ENCODE measurements around the gene MYO18A.
A peak's percentile ranks its signal among the peaks of the same experiment; 100 is the strongest.

MYO18A gene

DNA sequence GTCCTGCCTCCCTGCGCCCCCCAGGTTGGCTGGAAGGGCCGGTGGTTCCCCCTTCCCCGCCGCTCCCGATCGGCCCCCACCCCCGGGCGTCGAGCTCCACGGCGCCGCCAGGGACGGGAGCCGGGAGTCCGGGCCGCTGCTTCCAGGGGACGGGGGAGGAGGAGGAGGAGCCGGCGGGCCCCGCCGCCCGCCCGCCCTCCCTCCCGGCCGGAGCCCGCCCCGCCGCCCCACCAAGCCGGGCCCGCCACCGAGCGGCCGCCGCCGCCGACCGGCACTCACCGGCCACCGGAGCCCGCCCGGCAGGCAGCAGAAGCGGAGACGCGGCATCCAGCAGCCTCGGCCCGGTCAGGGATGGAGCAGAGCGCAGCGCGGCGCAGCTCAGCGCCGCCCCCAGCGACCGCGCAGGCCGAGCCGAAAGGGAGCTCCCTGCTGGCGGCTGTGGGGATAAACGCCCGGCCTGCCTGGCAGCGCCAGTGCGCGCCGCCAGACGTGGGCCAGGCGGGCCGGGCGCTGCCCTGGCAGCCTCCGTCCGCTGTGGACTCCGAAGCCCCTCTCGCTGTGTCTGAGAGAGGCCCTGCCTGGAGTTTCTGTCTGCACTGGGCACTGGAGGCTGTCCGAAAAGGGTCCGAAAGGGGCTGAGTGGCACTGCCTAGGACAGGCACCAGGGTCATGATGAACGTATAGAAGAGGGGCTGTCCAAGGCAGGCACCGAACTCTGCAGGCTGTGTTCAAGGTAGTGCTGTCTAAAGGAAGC is at the start of gene MYO18A (continued):
- TF ChIP-seq PRDM6 (tag by site-specific recombination; IDR thresholded peaks at IDR 0.05) = no peak
- TF ChIP-seq ZNF221 (tag by site-specific recombination; IDR thresholded peaks at IDR 0.05; ENCODE audit: borderline replicate concordance) = no peak
- TF ChIP-seq EGR2 (tag by site-specific recombination; IDR thresholded peaks at IDR 0.05; ENCODE audit: low read depth) = no peak
- TF ChIP-seq GLIS2 (tag by site-specific recombination; IDR thresholded peaks at IDR 0.05) = no peak
- TF ChIP-seq SALL2 (tag by site-specific recombination; IDR thresholded peaks at IDR 0.05; ENCODE audit: borderline replicate concordance) = no peak
- TF ChIP-seq ZNF202 (tag by site-specific recombination; IDR thresholded peaks at IDR 0.05; ENCODE audit: borderline replicate concordance) = no peak
- TF ChIP-seq TCF7L2 (IDR thresholded peaks at IDR 0.05; ENCODE audit: borderline replicate concordance, low read depth, low read length) = no peak
- TF ChIP-seq ZNF324 (tag by site-specific recombination; IDR thresholded peaks at IDR 0.05) = no peak
- TF ChIP-seq ZNF292 (tag by site-specific recombination; IDR thresholded peaks at IDR 0.05; ENCODE audit: borderline replicate concordance, low read depth) = no peak
- TF ChIP-seq OSR2 (tag by site-specific recombination; IDR thresholded peaks at IDR 0.05) = no peak
- peak; percentile 87 for TF ChIP-seq ZSCAN30 (tag by site-specific recombination; IDR thresholded peaks at IDR 0.05)
- TF ChIP-seq, protein P1, sequence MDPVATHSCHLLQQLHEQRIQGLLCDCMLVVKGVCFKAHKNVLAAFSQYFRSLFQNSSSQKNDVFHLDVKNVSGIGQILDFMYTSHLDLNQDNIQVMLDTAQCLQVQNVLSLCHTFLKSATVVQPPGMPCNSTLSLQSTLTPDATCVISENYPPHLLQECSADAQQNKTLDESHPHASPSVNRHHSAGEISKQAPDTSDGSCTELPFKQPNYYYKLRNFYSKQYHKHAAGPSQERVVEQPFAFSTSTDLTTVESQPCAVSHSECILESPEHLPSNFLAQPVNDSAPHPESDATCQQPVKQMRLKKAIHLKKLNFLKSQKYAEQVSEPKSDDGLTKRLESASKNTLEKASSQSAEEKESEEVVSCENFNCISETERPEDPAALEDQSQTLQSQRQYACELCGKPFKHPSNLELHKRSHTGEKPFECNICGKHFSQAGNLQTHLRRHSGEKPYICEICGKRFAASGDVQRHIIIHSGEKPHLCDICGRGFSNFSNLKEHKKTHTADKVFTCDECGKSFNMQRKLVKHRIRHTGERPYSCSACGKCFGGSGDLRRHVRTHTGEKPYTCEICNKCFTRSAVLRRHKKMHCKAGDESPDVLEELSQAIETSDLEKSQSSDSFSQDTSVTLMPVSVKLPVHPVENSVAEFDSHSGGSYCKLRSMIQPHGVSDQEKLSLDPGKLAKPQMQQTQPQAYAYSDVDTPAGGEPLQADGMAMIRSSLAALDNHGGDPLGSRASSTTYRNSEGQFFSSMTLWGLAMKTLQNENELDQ (tag by site-specific recombination; IDR thresholded peaks at IDR 0.05; ENCODE audit: low read depth) = no peak
- TF ChIP-seq, protein P2, sequence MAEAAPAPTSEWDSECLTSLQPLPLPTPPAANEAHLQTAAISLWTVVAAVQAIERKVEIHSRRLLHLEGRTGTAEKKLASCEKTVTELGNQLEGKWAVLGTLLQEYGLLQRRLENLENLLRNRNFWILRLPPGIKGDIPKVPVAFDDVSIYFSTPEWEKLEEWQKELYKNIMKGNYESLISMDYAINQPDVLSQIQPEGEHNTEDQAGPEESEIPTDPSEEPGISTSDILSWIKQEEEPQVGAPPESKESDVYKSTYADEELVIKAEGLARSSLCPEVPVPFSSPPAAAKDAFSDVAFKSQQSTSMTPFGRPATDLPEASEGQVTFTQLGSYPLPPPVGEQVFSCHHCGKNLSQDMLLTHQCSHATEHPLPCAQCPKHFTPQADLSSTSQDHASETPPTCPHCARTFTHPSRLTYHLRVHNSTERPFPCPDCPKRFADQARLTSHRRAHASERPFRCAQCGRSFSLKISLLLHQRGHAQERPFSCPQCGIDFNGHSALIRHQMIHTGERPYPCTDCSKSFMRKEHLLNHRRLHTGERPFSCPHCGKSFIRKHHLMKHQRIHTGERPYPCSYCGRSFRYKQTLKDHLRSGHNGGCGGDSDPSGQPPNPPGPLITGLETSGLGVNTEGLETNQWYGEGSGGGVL (tag by site-specific recombination; IDR thresholded peaks at IDR 0.05) = no peak
- TF ChIP-seq ZNF610 (tag by site-specific recombination; IDR thresholded peaks at IDR 0.05; ENCODE audit: borderline replicate concordance) = no peak
- TF ChIP-seq ZNF433 (tag by site-specific recombination; IDR thresholded peaks at IDR 0.05; ENCODE audit: low read depth) = no peak
- TF ChIP-seq, protein P3, sequence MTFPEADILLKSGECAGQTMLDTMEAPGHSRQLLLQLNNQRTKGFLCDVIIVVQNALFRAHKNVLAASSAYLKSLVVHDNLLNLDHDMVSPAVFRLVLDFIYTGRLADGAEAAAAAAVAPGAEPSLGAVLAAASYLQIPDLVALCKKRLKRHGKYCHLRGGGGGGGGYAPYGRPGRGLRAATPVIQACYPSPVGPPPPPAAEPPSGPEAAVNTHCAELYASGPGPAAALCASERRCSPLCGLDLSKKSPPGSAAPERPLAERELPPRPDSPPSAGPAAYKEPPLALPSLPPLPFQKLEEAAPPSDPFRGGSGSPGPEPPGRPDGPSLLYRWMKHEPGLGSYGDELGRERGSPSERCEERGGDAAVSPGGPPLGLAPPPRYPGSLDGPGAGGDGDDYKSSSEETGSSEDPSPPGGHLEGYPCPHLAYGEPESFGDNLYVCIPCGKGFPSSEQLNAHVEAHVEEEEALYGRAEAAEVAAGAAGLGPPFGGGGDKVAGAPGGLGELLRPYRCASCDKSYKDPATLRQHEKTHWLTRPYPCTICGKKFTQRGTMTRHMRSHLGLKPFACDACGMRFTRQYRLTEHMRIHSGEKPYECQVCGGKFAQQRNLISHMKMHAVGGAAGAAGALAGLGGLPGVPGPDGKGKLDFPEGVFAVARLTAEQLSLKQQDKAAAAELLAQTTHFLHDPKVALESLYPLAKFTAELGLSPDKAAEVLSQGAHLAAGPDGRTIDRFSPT (tag by site-specific recombination; IDR thresholded peaks at IDR 0.05) = peak; percentile 94
- TF ChIP-seq CTCF (tag by site-specific recombination; IDR thresholded peaks at IDR 0.05) = peak; percentile 92
- no peak for TF ChIP-seq ZNF701 (tag by site-specific recombination; IDR thresholded peaks at IDR 0.05)
- TF ChIP-seq ZNF341 (tag by site-specific recombination; IDR thresholded peaks at IDR 0.05; ENCODE audit: low read depth) = no peak
- TF ChIP-seq ZNF26 (tag by site-specific recombination; IDR thresholded peaks at IDR 0.05) = no peak
- peak; percentile 63 for TF ChIP-seq ZNF600 (tag by site-specific recombination; IDR thresholded peaks at IDR 0.05)
- peak; percentile 73 for TF ChIP-seq ZBTB8A (tag by site-specific recombination; IDR thresholded peaks at IDR 0.05)
- no peak for TF ChIP-seq KLF16 (tag by site-specific recombination; IDR thresholded peaks at IDR 0.05)
- TF ChIP-seq ZNF211 (tag by site-specific recombination; IDR thresholded peaks at IDR 0.05; ENCODE audit: low read depth) = no peak
- no peak for TF ChIP-seq ZNF664 (tag by site-specific recombination; IDR thresholded peaks at IDR 0.05)
- no peak for TF ChIP-seq ZNF658 (tag by site-specific recombination; IDR thresholded peaks at IDR 0.05)
- no peak for TF ChIP-seq ZNF510 (tag by site-specific recombination; IDR thresholded peaks at IDR 0.05; ENCODE audit: insufficient replicate concordance)
- TF ChIP-seq ZNF302 (tag by site-specific recombination; IDR thresholded peaks at IDR 0.05; ENCODE audit: low read depth) = no peak
- TF ChIP-seq ZNF48 (tag by site-specific recombination; IDR thresholded peaks at IDR 0.05) = no peak

All from HEK293 (cell line).